GM19372 (cell line): Measurements from ENCODE around the gene TBC1D1.

Source experiments
- ATAC-seq: cut with Tn5 transposase; IDR thresholded peaks from one replicate; pipeline ENCODE4 v1.9.1; 2021; ENCODE audit warnings: mild to moderate bottlenecking, low read depth, moderate library complexity; ENCODE audit not compliant: unreplicated experiment

Gene TBC1D1

GRCh38 chr4:38037612-38038011 lies 146.7 kb downstream of the TBC1D1 start:
- ATAC-seq, result no peak

- no peak for ATAC-seq
These were observed 149.7 kb downstream of the TBC1D1 start for GRCh38 chr4:38040619-38041018.

- no peak for ATAC-seq
These were observed 153.2 kb downstream of the TBC1D1 start for GRCh38 chr4:38044060-38044459.

- ATAC-seq, result no peak
These were observed 154.6 kb downstream of the TBC1D1 start for GRCh38 chr4:38045289-38045988.

GRCh38 chr4:38046727-38047489 lies 156.0 kb downstream of the TBC1D1 start:
- ATAC-seq, result no peak

GRCh38 chr4:38049545-38050170 lies 158.8 kb downstream of the TBC1D1 start:
- no peak for ATAC-seq

GRCh38 chr4:38050560-38051350 lies 159.9 kb downstream of the TBC1D1 start:
- no peak for ATAC-seq

GRCh38 chr4:38055566-38055965 lies 164.7 kb downstream of the TBC1D1 start:
- ATAC-seq, result no peak

- no peak for ATAC-seq
These were observed 165.3 kb downstream of the TBC1D1 start for GRCh38 chr4:38056011-38056685.

GRCh38 chr4:38058151-38058550 lies 167.3 kb downstream of the TBC1D1 start:
- ATAC-seq, result no peak

- no peak for ATAC-seq
These were observed 170.0 kb downstream of the TBC1D1 start for GRCh38 chr4:38060829-38061431.

- no peak for ATAC-seq
These were observed 171.3 kb downstream of the TBC1D1 start for GRCh38 chr4:38062088-38062775.

- ATAC-seq, result no peak
These were observed 171.9 kb downstream of the TBC1D1 start for GRCh38 chr4:38062776-38063097.

- no peak for ATAC-seq
These were observed 174.3 kb downstream of the TBC1D1 start for GRCh38 chr4:38065176-38065575.

- no peak for ATAC-seq
These were observed 175.0 kb downstream of the TBC1D1 start for GRCh38 chr4:38065900-38066299.

- no peak for ATAC-seq
These were observed 176.6 kb downstream of the TBC1D1 start for GRCh38 chr4:38067499-38067898.

GRCh38 chr4:38068107-38068506 lies 177.2 kb downstream of the TBC1D1 start:
- no peak for ATAC-seq

- ATAC-seq, result no peak
These were observed 178.4 kb downstream of the TBC1D1 start for GRCh38 chr4:38069271-38069760.

- ATAC-seq, result no peak
These were observed 181.0 kb downstream of the TBC1D1 start for GRCh38 chr4:38071801-38072431.
